Measurements from ENCODE around the gene GPR78.
"Not testable (repeated sequence)": the region's sequence is repeated elsewhere in the genome, so short reads cannot be mapped to it uniquely, and the experiment has no call there.

Gene GPR78

DNA sequence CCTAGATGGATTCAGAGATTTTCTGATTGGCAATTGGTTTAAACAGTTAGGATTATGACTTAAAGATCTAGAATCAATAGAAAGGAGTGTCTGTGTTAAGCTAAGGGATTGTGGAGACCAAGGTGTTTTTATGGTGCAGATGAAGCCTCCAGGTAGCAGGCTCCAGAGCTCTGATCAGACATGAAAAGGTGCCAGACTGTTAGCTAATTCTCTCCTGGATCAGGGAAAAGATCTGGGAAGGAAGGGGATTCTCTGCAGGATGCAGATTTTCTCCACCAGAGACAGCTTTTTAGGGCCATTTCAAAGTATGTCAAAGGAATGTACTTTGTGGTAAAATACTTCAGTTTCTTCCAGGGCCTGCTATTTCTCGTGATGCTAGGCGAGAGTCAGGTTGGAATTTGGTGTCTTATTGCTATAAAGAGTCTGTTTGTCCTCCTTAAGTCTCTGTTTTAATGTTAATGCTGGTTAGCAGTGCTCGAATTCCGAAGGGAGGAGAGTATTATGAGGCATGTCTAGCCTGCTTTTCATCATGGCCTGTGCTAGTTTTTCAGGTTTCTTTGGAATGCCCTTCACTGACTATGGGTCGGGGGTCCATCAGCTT is 12.0 kb upstream of the GPR78 start:
- TF ChIP-seq ZFX (IDR thresholded peaks at IDR 0.05) (no peak), CTCF (conservative IDR thresholded peaks at IDR 0.05) (no peak)
- H3K27ac ChIP-seq: no peak overlapping the region

- no peak overlapping the region for H3K27ac ChIP-seq
- TF ChIP-seq ZFX (IDR thresholded peaks at IDR 0.05) (no peak), CTCF (conservative IDR thresholded peaks at IDR 0.05) (no peak)
These were observed 10.0 kb upstream of the GPR78 start for GRCh38 chr4:8570201-8570600.

DNA sequence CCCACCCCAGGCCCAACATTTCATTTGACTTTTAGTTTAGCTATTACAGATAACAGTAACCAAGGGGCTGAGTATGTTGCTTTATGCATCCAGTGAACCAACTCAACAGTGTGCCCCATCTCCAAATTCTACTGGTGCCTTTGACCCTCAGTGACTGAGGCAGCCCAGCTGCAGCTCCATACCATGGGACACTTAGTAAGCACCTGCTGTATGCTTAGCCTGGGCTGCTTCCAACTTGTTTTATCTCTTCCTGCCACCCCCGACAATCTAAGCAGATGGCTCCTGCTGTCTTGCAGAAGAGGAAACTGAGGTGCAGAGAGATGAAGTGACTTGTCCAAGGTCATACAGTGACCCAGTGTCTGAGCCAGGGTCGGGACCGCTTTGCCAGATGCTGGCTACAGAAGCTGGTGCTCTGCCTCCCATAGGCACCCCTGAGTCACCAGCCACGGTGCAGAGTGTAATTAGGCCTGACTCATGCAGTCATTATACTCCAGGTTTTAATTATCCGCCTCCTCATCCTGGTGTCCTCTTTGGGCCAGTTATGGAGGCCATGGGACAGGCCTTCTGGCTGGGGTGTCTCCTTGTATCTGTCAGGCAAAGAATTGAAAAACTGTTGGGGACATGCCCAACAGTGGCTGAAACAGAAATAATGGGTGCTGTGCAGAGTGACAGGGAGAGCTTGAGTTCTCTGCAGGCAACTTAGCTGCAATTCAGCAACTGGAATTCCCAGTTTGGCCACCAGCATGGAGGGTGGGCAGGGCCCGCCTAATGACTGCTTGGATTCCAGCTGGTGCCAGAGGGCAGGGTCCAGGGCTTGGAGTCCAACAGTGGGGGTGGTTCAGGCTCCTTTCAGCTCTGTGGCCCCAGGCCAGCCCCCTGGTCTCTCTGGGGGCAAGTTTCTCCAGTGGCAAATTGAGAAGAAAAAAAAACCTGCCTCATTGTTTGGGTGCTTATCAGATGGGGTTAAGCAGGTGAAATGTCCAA is 8.2 kb upstream of the GPR78 start:
- H3K27ac ChIP-seq: no peak overlapping the region
- TF ChIP-seq ZFX (IDR thresholded peaks at IDR 0.05): no peak
- TF ChIP-seq CTCF (conservative IDR thresholded peaks at IDR 0.05): no peak

DNA sequence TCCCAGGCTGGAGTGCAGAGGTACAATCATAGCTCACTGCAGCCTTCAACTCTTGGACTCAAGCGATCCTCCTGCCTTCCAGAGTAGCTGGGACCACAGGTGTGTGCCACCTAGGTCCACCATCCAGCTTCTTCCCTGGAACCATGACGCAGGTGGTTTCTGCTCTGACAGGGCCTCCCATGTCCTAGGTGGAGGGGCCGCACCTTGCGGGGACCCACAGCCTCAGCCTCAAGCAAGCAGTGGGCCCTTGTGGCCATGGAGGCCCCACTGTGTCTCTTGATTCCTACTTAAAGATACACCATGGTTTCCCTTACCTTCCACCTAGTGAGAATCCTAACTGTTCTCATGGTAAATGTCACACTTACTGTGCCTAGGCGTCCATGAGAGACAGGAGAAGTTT is 6.9 kb upstream of the GPR78 start:
- H3K27ac ChIP-seq: no peak overlapping the region
- no peak for TF ChIP-seq ZFX (IDR thresholded peaks at IDR 0.05)
- no peak for TF ChIP-seq CTCF (conservative IDR thresholded peaks at IDR 0.05)

DNA sequence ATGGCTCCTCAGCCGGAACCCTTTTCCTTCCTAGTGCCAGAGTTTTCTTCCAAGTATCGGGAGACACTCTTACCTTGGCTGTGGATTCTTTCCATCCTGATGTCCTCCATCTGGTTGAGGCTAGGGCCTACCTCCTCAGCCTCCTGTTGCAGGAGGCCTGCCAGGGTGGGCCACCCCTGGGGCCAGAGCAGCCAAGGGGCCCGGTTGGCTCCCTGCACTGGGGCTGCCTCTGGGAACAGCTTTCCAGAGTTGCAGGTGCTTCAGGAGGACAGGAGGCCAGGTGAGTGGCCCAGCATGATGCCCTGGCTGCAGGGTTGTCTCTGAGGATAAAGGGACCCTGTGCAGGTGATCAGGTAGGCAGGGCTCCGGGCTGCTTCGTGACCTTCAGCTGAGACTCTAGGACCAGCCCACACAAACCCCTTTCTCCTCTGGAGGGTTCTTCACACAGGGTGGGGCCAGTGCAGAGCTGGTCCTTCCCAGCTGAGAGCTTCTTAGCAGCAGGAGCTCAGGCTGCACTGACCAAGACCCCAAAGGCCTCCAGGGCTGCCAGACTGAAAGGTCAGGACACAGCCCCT is 5.3 kb upstream of the GPR78 start:
- TF ChIP-seq CTCF (conservative IDR thresholded peaks at IDR 0.05) (no peak), ZFX (IDR thresholded peaks at IDR 0.05) (no peak)

DNA sequence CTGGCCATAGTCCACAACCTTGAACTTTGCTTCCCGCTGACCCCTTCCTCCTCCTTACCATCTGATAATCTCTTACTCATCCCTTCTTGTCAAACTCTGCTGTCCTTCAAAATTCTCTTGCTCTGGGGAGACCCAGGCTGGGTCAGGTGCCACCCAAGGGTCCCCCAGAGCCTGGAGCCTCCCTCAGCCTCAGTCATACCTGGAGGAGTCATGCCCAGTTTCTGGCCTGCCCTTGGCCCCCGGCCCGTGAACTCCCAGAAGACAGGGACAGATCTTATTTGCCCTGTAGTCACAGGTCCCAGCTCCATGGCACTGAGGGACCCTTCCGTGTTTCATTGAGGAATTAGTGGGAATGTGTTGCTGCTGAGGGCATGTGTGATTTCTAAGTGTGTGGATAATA is 4.7 kb upstream of the GPR78 start:
- no peak for TF ChIP-seq ZFX (IDR thresholded peaks at IDR 0.05)
- TF ChIP-seq CTCF (conservative IDR thresholded peaks at IDR 0.05): no peak
- no peak overlapping the region for H3K27ac ChIP-seq

More for the DNA sequence above, 5.3 kb upstream of the GPR78 start:
- no peak overlapping the region for H3K27ac ChIP-seq

DNA sequence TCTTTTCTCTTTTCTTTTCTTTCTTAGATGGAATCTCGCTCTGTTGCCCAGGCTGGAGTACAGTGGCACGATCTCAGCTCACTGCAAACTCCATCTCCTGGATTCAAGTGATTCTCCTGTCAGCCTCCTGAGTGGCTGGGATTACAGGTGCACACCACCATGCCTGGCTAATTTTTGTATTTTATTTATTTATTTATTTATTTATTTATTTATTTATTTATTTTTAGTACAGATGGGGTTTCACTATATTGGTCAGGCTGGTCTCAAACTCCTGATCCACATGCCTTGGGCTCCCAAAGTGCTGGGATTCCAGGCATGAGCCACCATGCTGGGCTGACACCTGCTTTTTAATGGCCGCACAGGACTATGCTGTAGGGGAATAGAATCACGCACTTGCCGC is 3.6 kb upstream of the GPR78 start:
- not testable (repeated sequence) for H3K27ac ChIP-seq
